G401.6 (cell line): ENCODE results near the gene PCDHA5.

Source experiments
- FAIRE-seq: peaks from 2 replicates; lab custom pipeline; 2012; peaks lifted over from hg19 to GRCh38; lab: Jason Lieb, UNC

Gene PCDHA5

DNA sequence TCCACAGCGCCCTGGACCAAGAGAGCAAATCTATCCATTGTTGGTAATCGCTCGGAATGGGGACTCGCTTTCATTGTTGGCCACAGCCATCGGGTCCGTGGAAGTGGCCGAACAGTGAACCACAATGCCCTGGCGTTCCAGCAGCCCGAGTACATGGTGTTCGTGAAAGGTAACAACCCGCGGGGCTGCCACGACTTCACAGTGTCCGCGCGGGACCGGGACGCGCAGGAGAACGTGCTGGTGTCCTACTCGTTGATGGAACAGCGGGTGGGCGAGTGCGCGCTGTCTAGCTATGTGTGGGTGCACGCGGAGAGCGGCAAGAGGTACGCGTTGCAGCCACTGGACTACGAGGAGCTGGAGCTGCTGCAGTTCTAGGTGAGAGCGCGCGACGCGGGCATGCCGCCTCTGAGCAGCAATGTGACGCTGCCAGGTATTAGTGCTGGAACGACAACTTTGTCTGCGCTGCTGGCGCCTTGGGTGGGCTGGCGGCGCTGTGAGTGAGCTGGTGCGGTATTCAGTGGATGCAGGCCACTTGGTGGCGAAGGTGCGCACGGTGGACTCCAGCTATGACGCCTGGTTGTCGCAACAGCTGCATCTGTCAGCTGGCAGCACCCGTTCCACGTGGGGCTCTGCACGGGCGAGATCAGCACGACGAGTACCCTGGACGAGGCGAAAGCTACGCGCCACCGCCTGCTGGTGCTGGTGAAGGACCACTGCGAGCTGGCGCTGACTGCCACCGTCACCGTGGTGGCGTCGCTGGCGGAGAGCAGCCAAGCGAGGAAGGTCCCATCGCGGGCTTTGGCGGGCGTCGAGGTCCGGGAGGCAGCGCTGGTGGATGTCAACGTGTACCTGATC, 41.3 kb downstream of the PCDHA5 start:
- FAIRE-seq: no peak

DNA sequence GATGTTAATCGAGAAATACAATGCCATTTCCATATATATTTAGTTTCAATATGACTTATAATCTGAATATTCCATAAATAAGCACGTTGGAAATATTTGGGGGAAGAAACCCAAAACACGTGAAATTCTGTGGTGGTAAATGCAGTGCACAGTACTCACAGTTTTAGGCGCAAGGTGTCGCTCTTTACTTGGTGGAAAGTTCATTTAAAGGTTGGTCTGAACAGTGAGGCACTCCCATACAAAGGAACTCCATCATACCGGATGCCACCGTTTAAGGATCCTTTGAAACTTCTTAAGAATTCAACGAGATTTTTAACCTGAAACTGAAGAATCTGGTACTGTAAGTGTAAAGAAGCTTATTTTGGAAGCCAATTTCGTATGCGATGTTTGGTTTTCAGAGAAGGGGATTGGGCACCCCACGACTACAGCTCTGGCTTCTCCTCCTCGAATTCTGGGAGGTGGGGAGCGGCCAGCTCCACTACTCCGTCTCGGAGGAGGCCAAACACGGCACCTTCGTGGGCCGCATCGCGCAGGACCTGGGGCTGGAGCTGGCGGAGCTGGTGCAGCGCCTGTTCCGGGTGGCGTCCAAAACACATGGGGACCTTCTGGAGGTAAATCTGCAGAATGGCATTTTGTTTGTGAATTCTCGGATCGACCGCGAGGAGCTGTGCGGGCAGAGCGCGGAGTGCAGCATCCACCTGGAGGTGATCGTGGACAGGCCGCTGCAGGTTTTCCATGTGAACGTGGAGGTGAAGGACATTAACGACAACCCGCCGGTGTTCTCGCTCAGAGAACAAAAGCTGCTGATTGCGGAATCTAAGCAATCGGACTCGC, 47.5 kb downstream of the PCDHA5 start, which contains the start of gene PCDHA11:
PCDHA11 (plus strand) TSS at position 237 of the 834 bp plus-strand sequence; CDS start at position 384, 147 bp downstream.
- FAIRE-seq: peak; percentile 83

DNA sequence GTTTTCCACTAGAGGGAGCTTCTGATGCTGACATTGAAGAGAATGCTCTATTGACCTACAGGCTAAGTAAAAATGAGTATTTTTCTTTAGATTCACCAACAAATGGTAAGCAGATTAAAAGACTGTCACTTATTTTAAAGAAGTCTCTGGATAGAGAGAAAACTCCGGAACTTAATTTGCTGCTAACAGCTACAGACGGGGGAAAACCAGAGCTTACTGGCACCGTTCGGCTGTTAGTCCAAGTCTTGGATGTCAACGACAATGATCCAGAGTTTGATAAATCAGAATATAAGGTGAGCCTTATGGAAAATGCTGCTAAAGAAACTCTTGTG, 48.1 kb downstream of the PCDHA5 start:
- FAIRE-seq: no peak

DNA sequence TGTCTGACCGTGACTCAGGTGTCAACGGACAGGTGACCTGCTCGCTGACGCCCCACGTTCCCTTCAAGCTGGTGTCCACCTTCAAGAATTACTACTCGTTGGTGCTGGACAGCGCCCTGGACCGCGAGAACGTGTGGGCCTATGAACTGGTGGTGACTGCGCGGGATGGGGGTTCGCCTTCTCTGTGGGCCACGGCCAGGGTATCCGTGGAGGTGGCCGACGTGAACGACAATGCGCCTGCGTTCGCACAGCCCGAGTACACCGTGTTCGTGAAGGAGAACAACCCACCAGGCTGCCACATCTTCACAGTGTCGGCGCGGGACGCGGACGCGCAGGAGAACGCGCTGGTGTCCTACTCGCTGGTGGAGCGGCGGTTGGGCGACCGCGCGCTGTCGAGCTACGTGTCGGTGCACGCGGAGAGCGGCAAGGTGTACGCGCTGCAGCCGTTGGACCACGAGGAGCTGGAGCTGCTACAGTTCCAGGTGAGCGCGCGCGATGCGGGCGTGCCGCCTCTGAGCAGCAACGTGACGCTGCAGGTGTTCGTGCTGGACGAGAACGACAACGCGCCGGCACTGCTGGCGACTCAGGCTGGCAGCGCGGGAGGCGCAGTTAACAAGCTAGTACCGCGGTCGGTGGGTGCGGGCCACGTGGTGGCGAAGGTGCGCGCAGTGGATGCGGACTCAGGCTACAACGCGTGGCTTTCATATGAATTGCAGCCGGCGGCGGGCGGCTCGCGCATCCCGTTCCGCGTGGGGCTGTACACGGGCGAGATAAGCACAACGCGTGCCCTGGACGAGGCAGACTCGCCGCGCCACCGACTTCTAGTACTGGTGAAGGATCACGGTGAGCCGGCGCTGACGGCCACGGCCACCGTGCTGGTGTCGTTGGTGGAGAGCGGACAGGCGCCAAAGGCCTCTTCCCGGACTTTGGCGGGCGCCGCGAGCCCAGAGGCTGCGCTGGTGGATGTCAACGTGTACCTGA, 49.1 kb downstream of the PCDHA5 start:
- FAIRE-seq: no peak
